ENCODE data around the gene OSCP1. TPM values are rescaled to one million over a fixed set of nuclear protein-coding genes. Genes with fewer than 3 reads are reported as not detected.

The OSCP1 gene
- total RNA-seq, 1 experiment from 2014 or later = 5.5 TPM

DNA sequence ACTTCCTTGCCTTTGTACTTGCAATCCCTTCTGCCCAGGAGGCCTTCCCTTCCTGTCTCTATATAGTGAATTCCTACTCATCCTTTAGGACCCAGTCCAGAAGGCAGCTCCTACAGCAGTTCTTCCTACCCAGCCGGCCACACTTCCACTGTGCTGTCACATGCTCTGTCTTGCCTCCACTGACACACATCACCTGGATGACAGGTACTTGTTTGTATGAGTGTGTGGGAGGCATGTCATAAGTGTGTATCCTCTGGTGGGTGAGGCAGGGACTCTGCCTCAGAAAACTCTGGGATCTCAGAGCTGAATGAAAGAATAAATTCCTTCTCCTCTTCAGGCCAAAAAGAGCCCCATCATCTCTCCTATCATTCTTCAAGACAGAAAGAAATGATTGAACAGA, 5.1 kb upstream of the OSCP1 start:
- no TSS peak for BruUV-seq (replicated peaks)
- Histone ChIP-seq H3K27me3 (ENCODE audit: control insufficient read depth, insufficient read depth, low read length) (no peaks in the 10 kb centered on the region), H3K9me3 (ENCODE audit: control insufficient read depth, insufficient read depth, low read depth, low read length) (no peaks in the 10 kb centered on the region), H3K36me3 (ENCODE audit: control insufficient read depth, insufficient read depth, low read length) (peaks cover 9% of the 10 kb centered on the region), H3K27ac (ENCODE audit: low read length) (no peak overlapping the region), H3K4me1 (ENCODE audit: control insufficient read depth, insufficient read depth, low read length) (peaks cover 3% of the 10 kb centered on the region; the same call in 1 of the 2 replicates), H3K4me3 (ENCODE audit: low read depth in 2 of 2, low read length in 2 of 2) (no peak overlapping the region)
- ChIA-PET POLR2A (no interaction called here), CTCF (no interaction called here)
- ATAC-seq (no peak), DNase-seq (ENCODE audit: low read depth, low spot score) (no peak)
- in situ Hi-C loops (cut with HindIII; ENCODE audit: low pct_unique_long_range_greater_than_20kb, low sequenced_read_pairs) (no loop called here), intact Hi-C loops (cut with micrococcal nuclease; ENCODE audit: unreplicated experiment) (no loop called here)
- TF ChIP-seq SIN3A (IDR thresholded peaks at IDR 0.05; ENCODE audit: borderline replicate concordance, insufficient read depth, low read depth, low read length) (no peak), TCF7L2 (IDR thresholded peaks at IDR 0.05; ENCODE audit: low read depth, low read length) (no peak), POLR2AphosphoS5 (IDR thresholded peaks at IDR 0.05; ENCODE audit: low read depth, low read length) (no peak)
- TF ChIP-seq, protein P1, sequence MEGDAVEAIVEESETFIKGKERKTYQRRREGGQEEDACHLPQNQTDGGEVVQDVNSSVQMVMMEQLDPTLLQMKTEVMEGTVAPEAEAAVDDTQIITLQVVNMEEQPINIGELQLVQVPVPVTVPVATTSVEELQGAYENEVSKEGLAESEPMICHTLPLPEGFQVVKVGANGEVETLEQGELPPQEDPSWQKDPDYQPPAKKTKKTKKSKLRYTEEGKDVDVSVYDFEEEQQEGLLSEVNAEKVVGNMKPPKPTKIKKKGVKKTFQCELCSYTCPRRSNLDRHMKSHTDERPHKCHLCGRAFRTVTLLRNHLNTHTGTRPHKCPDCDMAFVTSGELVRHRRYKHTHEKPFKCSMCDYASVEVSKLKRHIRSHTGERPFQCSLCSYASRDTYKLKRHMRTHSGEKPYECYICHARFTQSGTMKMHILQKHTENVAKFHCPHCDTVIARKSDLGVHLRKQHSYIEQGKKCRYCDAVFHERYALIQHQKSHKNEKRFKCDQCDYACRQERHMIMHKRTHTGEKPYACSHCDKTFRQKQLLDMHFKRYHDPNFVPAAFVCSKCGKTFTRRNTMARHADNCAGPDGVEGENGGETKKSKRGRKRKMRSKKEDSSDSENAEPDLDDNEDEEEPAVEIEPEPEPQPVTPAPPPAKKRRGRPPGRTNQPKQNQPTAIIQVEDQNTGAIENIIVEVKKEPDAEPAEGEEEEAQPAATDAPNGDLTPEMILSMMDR (IDR thresholded peaks at IDR 0.05) = no peak
- TF ChIP-seq, protein P2, sequence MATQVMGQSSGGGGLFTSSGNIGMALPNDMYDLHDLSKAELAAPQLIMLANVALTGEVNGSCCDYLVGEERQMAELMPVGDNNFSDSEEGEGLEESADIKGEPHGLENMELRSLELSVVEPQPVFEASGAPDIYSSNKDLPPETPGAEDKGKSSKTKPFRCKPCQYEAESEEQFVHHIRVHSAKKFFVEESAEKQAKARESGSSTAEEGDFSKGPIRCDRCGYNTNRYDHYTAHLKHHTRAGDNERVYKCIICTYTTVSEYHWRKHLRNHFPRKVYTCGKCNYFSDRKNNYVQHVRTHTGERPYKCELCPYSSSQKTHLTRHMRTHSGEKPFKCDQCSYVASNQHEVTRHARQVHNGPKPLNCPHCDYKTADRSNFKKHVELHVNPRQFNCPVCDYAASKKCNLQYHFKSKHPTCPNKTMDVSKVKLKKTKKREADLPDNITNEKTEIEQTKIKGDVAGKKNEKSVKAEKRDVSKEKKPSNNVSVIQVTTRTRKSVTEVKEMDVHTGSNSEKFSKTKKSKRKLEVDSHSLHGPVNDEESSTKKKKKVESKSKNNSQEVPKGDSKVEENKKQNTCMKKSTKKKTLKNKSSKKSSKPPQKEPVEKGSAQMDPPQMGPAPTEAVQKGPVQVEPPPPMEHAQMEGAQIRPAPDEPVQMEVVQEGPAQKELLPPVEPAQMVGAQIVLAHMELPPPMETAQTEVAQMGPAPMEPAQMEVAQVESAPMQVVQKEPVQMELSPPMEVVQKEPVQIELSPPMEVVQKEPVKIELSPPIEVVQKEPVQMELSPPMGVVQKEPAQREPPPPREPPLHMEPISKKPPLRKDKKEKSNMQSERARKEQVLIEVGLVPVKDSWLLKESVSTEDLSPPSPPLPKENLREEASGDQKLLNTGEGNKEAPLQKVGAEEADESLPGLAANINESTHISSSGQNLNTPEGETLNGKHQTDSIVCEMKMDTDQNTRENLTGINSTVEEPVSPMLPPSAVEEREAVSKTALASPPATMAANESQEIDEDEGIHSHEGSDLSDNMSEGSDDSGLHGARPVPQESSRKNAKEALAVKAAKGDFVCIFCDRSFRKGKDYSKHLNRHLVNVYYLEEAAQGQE (IDR thresholded peaks at IDR 0.05; ENCODE audit: insufficient read depth in 1 of 2, low read depth in 2 of 2, low read length in 1 of 2) = no peak

DNA sequence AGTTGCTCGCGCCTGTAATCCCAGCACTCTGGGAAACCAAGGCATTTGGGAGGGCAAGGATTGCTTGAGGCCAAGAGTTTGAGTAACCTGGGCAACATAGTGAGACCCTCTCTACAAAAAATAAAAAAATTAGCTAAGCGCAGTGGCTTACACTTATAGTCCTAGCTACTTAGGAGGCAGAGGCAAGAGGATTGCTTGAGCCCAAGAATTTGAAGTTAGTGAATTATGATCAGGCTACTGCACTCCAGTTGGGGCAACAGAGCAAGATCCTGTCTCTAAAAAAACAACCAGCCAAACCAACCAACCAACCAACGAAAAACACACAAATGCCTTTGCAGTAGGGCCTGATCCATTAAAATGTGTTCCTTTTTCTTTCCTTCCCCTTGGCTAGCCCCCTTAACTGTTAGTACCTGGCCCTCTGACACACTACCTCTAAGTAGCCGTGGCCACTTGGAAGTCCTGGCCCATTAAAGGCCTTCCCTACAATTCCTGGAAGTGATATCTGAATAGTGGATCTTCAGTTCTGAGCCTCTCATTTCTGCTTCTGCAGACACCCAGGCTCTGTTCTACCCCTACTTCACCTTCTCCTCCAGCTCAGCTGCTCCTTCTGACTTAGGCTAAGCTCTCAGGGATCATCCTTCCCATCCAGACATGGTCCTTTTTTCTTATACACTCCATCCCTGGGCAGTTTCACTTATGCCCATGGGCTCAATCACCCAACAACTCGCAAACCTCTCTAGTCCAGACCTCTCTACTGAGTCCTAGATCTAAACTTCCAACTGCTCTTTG, 3.5 kb upstream of the OSCP1 start:
- ChIA-PET CTCF (no interaction called here), POLR2A (no interaction called here)
- no peak for TF ChIP-seq TCF7L2 (IDR thresholded peaks at IDR 0.05; ENCODE audit: low read depth, low read length)
- 0 out of 2 replicates have a peak, but pooled peaks have one; percentile 50 for TF ChIP-seq POLR2AphosphoS5 (IDR thresholded peaks at IDR 0.05; ENCODE audit: low read depth, low read length)
- TF ChIP-seq, protein P1 (IDR thresholded peaks at IDR 0.05) = no peak
- TF ChIP-seq, protein P2 (IDR thresholded peaks at IDR 0.05; ENCODE audit: insufficient read depth in 1 of 2, low read depth in 2 of 2, low read length in 1 of 2) = no peak
- no peak for TF ChIP-seq SIN3A (IDR thresholded peaks at IDR 0.05; ENCODE audit: borderline replicate concordance, insufficient read depth, low read depth, low read length)
- no TSS peak for BruUV-seq (replicated peaks)
- in situ Hi-C loops (cut with HindIII; ENCODE audit: low pct_unique_long_range_greater_than_20kb, low sequenced_read_pairs) (no loop called here), intact Hi-C loops (cut with micrococcal nuclease; ENCODE audit: unreplicated experiment) (no loop called here)
- Histone ChIP-seq H3K36me3 (ENCODE audit: control insufficient read depth, insufficient read depth, low read length) (peaks cover 9% of the 10 kb centered on the region), H3K4me3 (ENCODE audit: low read depth in 2 of 2, low read length in 2 of 2) (no peak overlapping the region), H3K27ac (ENCODE audit: low read length) (no peak overlapping the region), H3K9me3 (ENCODE audit: control insufficient read depth, insufficient read depth, low read depth, low read length) (no peaks in the 10 kb centered on the region), H3K4me1 (ENCODE audit: control insufficient read depth, insufficient read depth, low read length) (peaks cover 3% of the 10 kb centered on the region; the same call in 1 of the 2 replicates), H3K27me3 (ENCODE audit: control insufficient read depth, insufficient read depth, low read length) (no peaks in the 10 kb centered on the region)
- no peak for DNase-seq (ENCODE audit: low read depth, low spot score)
- no peak for ATAC-seq
